WERI-Rb-1 (cell line): ENCODE results near the gene PHF14.
"Not testable (repeated sequence)": the region's sequence is repeated elsewhere in the genome, so short reads cannot be mapped to it uniquely, and the experiment has no call there.

ENCODE experiments used
- DNase-seq: peaks from one replicate; pipeline ENCODE4 v3.0.0-alpha.2; 2020
- H3K27ac ChIP-seq: fragments of 250-450 bp; sonication (Bioruptor Pico); 2 replicates; pipeline ENCODE4 v1.5.1; 2020; ENCODE audit warnings: mild to moderate bottlenecking, moderate library complexity
- H3K27me3 ChIP-seq: fragments of 250-450 bp; sonication (Bioruptor Pico); 2 replicates; pipeline ENCODE4 v1.5.1; 2021; ENCODE audit warnings: mild to moderate bottlenecking, low read depth, moderate library complexity; ENCODE audit not compliant: insufficient read depth, severe bottlenecking
- H3K36me3 ChIP-seq: fragments of 250-450 bp; sonication (Bioruptor Pico); 2 replicates; pipeline ENCODE4 v1.5.1; 2020; ENCODE audit warnings: mild to moderate bottlenecking, moderate library complexity
- H3K4me3 ChIP-seq: 2 replicates; pipeline ENCODE4 v1.5.1; 2011; ENCODE audit warnings: low read depth, mild to moderate bottlenecking, control low read depth, low read length
- H3K9me3 ChIP-seq: fragments of 250-450 bp; sonication (Bioruptor Pico); 2 replicates; pipeline ENCODE4 v1.5.1; 2021; ENCODE audit warnings: mild to moderate bottlenecking, moderate library complexity; ENCODE audit not compliant: severe bottlenecking
- CTCF ChIP-seq: IDR thresholded peaks from 2 replicates; pipeline ENCODE4 v1.5.1; 2011; ENCODE audit warnings: low read depth, mild to moderate bottlenecking, control low read depth, inconsistent platforms, low read length

Gene PHF14

DNA sequence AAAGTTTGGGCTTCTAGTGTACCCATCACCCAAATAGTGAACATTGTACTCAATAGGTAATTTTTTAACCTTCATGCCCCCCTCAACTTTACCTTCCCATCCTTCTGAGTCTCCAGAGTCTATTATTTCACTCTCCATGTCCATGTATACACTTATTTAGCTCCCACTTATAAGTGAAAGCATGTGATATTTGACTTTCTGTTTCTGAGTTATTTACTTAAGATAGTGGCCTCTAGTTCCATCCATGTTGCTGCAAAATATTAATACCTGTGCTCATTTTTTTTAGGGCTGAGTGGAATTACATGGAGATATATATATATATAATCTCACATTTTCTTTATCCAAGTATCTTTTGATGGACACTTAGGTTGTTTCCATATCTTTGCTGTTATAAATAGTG lies 21.1 kb upstream of the PHF14 start:
- Histone ChIP-seq H3K27ac (no peak overlapping the region), H3K36me3 (no peaks in the 10 kb centered on the region), H3K27me3 (no peaks in the 10 kb centered on the region), H3K4me3 (no peak overlapping the region), H3K9me3 (no peaks in the 10 kb centered on the region)
- no peak for DNase-seq
- no peak for TF ChIP-seq CTCF

GRCh38 chr7:10953078-10953750 lies 20.5 kb upstream of the PHF14 start:
- not testable (repeated sequence) for H3K27me3 ChIP-seq, DNase-seq, H3K4me3 ChIP-seq, H3K36me3 ChIP-seq, H3K9me3 ChIP-seq, H3K27ac ChIP-seq

- TF ChIP-seq CTCF = no peak
- Histone ChIP-seq H3K27ac (no peak overlapping the region), H3K9me3 (no peaks in the 10 kb centered on the region), H3K4me3 (no peak overlapping the region), H3K36me3 (no peaks in the 10 kb centered on the region), H3K27me3 (no peaks in the 10 kb centered on the region)
- no peak for DNase-seq
Measured at GRCh38 chr7:10956528-10956927, 17.1 kb upstream of the PHF14 start.

DNA sequence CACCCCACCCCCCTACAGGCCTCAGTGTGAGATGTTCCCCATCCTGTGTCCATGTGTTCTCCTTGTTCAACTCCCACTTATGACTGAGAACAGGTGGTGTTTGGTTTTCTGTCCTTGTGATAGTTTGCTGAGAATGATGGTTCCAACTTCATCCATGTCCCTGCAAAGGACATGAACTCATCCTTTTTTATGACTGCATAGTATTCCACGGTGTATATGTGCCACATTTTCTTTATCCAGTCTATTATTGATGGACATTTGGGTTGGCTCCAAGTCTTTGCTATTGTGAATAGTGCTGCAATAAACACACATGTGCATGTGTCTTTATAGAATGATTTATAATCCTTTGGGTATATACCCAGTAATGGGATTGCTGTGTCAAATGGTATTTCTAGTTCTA lies 13.4 kb upstream of the PHF14 start:
- DNase-seq, H3K36me3 ChIP-seq, H3K4me3 ChIP-seq, H3K27ac ChIP-seq, H3K27me3 ChIP-seq, H3K9me3 ChIP-seq: not testable (repeated sequence)

GRCh38 chr7:10965016-10965415 lies 8.7 kb upstream of the PHF14 start:
- not testable (repeated sequence) for H3K36me3 ChIP-seq, DNase-seq, H3K9me3 ChIP-seq, H3K4me3 ChIP-seq, H3K27me3 ChIP-seq, H3K27ac ChIP-seq

GRCh38 chr7:10972174-10972573 lies 1.5 kb upstream of the PHF14 start:
- Histone ChIP-seq H3K36me3 (peaks cover 19% of the 10 kb centered on the region), H3K27ac (no peak overlapping the region), H3K27me3 (no peaks in the 10 kb centered on the region), H3K4me3 (no peak overlapping the region), H3K9me3 (no peaks in the 10 kb centered on the region)
- DNase-seq = no peak
- no peak for TF ChIP-seq CTCF

DNA sequence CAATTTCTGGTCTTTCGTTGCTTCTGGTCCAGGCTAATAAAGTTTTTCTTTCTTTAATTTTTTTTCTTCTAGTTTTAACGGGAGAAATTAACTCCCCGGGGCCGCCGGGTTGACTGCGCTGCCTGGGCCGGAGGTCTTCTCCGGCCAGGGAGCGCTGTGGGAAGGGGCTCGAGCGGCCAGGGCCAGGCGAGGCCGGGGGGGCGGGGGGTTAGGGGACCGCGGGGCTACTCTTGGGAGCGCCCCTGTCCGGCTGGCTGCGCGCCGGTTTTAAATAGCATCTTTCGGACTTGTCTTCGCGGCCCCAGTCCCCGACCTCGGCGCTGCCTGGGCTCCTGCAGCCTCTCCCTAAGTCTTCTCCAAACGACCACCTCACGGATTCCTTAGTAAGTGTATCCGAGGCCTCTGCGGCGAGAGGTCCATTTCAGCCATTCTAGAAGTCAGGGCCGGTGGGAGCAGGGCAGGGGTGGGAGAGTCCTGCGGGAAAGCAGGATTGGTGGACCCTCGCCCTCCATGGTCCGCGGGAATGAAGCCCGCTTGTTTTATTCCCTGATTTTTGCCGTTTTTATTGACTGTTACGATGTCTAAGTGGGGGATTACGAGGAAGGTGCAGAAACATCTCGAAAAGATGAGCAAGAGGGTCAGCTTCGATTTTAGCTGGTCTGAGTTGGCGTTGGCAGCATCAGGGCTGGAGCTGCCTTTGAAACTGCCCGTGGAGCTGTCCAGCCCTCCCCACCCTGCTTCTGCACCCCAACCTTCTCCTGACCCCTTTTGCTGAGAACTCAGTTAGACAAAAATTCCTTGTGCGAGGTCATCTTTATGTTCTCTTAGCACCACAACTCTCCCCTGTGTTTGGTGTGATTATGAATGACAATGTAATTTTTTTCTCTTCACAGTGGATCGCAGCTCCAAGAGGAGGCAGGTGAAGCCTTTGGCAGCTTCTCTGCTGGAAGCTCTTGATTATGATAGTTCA lies 555 bp downstream of the PHF14 start:
- no peaks in the 10 kb centered on the region for H3K27me3 ChIP-seq
- H3K36me3 ChIP-seq = peaks cover 26% of the 10 kb centered on the region
- H3K9me3 ChIP-seq = no peaks in the 10 kb centered on the region
- H3K27ac ChIP-seq = peak overlapping the region; percentile 88
- peak; percentile 27 for DNase-seq
- TF ChIP-seq CTCF = no peak
- peak overlapping the region; percentile 98 for H3K4me3 ChIP-seq
